ENCODE data around the gene OR10A7.

The OR10A7 gene

DNA sequence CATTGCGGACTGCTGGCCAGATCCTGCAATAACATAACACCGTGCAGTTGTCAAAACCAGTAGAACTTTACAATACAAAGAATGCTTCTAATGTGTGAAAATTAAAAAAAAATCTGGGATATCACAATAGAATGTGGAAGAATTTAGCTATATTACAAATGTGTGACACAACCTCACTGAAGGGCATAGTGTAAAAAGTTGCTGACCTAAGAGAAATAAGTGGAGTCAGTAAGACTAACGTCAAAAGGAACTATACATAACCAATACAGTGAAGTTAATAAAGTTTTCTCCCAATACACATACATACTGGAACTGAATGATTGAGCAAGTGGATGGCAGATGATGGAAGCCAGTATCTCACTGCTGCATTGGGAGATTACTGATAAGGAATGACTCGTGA, 36.0 kb downstream of the OR10A7 start:
- DNase-seq (ENCODE audit: low read depth), result no peak
- TF ChIP-seq, protein P1, sequence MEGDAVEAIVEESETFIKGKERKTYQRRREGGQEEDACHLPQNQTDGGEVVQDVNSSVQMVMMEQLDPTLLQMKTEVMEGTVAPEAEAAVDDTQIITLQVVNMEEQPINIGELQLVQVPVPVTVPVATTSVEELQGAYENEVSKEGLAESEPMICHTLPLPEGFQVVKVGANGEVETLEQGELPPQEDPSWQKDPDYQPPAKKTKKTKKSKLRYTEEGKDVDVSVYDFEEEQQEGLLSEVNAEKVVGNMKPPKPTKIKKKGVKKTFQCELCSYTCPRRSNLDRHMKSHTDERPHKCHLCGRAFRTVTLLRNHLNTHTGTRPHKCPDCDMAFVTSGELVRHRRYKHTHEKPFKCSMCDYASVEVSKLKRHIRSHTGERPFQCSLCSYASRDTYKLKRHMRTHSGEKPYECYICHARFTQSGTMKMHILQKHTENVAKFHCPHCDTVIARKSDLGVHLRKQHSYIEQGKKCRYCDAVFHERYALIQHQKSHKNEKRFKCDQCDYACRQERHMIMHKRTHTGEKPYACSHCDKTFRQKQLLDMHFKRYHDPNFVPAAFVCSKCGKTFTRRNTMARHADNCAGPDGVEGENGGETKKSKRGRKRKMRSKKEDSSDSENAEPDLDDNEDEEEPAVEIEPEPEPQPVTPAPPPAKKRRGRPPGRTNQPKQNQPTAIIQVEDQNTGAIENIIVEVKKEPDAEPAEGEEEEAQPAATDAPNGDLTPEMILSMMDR (IDR thresholded peaks at IDR 0.05; ENCODE audit: low read depth, low read length, missing control alignments), result no peak
- no peak overlapping the region for H3K4me3 ChIP-seq (ENCODE audit: low read depth, low read length)

DNA sequence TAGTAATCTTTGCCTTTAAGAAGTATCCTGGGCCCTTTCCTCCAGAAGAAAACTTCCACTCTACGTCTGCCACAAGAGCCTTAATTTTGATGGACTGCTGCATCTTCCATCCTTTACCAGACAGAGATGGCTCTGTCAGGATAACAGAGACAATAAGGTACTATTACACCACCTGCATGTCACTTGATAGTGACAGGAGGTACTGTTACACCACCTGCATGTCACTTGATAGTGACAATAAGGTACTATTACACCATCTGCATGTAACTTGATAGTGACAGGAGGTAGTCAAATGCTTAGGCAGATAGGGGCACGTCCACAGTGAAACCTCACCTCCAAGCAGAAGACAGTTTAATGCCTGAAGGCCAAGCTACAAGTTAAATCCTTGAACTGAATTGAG, 37.5 kb downstream of the OR10A7 start:
- no peak overlapping the region for H3K4me3 ChIP-seq (ENCODE audit: low read depth, low read length)
- no peak for DNase-seq (ENCODE audit: low read depth)
- TF ChIP-seq, protein P1 (IDR thresholded peaks at IDR 0.05; ENCODE audit: low read depth, low read length, missing control alignments), result no peak
